ENCODE measurements around the gene FLVCR2. TPM values are rescaled to one million over a fixed set of nuclear protein-coding genes. Genes with fewer than 3 reads are reported as not detected.

FLVCR2 gene
- total RNA-seq, 1 donor from 2014 or later: 11.7 TPM

DNA sequence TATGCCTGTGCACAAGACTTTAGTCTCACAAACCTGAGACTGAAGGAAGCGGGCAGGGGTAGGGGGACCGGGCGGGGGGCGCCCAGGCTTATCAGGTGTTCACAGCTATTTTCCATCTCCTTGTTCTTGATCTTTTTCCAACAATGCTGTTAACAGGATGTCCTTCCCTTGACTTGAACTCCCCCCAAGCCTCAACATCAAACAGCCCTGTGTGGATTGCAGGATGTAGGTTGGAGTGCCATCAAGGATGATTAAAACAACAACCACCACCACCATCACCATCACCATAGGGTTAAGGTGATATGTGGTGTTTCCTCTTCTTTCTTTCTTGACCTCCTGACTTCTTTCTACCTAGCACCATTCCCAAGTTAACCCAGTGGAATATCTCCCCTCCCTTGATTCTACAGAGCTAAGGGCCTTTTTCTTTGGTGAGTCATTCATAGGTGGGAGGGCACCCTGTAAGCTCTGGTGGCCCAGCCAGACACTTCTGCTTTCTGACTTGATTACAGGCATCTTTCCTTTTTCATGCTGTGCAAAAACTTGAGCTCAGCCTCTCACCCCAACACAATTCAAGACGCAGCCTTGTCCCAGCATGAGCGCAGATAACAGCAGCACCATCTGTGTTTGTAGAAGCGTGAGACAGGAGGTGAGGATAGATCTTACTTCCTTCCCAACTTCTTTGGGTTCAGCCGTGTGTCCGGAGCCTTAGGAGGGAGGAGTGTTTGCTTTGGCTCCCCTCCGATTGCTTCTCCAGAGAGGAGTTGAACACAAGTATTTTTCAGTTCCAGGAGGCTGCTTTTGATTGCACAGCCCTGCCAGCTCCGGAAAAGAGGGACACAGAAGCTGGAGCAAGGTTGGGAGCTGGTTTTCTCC lies 26.8 kb downstream of the FLVCR2 start:
- no peak for DNase-seq
- H3K4me3 Mint-ChIP-seq: no peak overlapping the region
- H3K4me1 Mint-ChIP-seq: no peaks in the 10 kb centered on the region
- peaks cover 3% of the 10 kb centered on the region for H3K27me3 Mint-ChIP-seq
- no peak overlapping the region for H3K27ac Mint-ChIP-seq
- TF ChIP-seq, protein P1, sequence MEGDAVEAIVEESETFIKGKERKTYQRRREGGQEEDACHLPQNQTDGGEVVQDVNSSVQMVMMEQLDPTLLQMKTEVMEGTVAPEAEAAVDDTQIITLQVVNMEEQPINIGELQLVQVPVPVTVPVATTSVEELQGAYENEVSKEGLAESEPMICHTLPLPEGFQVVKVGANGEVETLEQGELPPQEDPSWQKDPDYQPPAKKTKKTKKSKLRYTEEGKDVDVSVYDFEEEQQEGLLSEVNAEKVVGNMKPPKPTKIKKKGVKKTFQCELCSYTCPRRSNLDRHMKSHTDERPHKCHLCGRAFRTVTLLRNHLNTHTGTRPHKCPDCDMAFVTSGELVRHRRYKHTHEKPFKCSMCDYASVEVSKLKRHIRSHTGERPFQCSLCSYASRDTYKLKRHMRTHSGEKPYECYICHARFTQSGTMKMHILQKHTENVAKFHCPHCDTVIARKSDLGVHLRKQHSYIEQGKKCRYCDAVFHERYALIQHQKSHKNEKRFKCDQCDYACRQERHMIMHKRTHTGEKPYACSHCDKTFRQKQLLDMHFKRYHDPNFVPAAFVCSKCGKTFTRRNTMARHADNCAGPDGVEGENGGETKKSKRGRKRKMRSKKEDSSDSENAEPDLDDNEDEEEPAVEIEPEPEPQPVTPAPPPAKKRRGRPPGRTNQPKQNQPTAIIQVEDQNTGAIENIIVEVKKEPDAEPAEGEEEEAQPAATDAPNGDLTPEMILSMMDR (IDR thresholded peaks at IDR 0.05): no peak
- ChIA-PET POLR2A (interaction anchor here (0.7 kb wide), 1 partner anchor 51 kb away, joined by 5 read pairs; no protein-coding TSS in a partner anchor), CTCF (interaction anchor here (1.6 kb wide), 1 partner anchor 49 kb away, joined by 6 read pairs; no protein-coding TSS in a partner anchor)
- peaks cover 6% of the 10 kb centered on the region for H3K36me3 Mint-ChIP-seq (ENCODE audit: low read depth)
- ATAC-seq (ENCODE audit: low read depth): no peak
- intact Hi-C loops (cut with micrococcal nuclease): no loop called here
- peaks cover 12% of the 10 kb centered on the region for H3K9me3 Mint-ChIP-seq

DNA sequence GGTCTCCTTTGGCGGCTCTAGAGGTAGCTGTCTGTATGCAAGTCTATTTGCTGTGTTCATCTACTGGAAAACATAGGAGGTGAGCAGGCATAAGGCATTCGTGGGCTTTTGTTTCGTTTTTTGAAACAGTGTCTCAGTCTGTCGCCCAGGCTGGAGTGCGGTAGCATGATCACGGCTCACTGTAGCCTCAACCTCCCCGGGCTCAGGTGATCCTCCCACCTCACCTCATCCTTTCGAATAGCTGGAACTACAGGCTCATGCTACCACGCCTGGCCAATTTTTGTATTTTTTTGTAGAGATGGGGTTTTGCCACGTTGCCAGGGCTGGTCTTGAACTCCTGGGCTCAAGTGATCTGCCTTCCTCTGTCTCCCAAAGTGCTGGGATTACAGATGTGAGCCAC lies 27.5 kb downstream of the FLVCR2 start:
- DNase-seq (no peak), ATAC-seq (ENCODE audit: low read depth) (no peak)
- POLR2A ChIA-PET: no interaction called here
- Mint-ChIP-seq H3K27ac (no peak overlapping the region), H3K4me3 (no peak overlapping the region), H3K27me3 (peaks cover 3% of the 10 kb centered on the region), H3K9me3 (peaks cover 12% of the 10 kb centered on the region), H3K36me3 (ENCODE audit: low read depth) (peaks cover 6% of the 10 kb centered on the region), H3K4me1 (no peaks in the 10 kb centered on the region)
- intact Hi-C loops (cut with micrococcal nuclease): no loop called here
- CTCF ChIA-PET: interaction anchor here (1.6 kb wide), 1 partner anchor 48 kb away, joined by 6 read pairs; no protein-coding TSS in a partner anchor
- TF ChIP-seq, protein P1 (IDR thresholded peaks at IDR 0.05): no peak

DNA sequence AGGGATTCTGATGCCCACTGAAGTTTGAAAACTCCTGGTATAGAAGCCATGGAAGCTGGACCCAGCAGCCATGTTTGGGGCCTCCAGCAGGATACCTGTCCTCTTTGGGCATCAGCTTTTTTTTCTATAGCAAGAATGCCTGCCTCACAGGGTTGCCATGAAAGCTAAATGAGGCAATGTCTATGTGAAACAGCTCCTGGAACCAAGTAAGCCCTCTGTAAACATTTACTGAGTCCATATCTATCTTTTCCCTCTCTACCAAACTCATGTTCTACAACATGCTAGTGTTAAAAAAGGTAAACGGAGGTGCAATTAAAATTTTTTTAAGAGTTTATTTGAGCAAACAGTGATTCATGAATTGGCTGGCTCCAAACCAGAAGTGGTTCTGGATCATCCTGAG lies 28.6 kb downstream of the FLVCR2 start:
- peaks cover 12% of the 10 kb centered on the region for H3K9me3 Mint-ChIP-seq
- no peaks in the 10 kb centered on the region for H3K4me1 Mint-ChIP-seq
- TF ChIP-seq, protein P1 (IDR thresholded peaks at IDR 0.05): no peak
- CTCF ChIA-PET: interaction anchor here (1.6 kb wide), 1 partner anchor 47 kb away, joined by 6 read pairs; no protein-coding TSS in a partner anchor
- ATAC-seq (ENCODE audit: low read depth): no peak
- no peak overlapping the region for H3K27ac Mint-ChIP-seq
- peaks cover 6% of the 10 kb centered on the region for H3K36me3 Mint-ChIP-seq (ENCODE audit: low read depth)
- intact Hi-C loops (cut with micrococcal nuclease): no loop called here
- POLR2A ChIA-PET: interaction anchor here (0.7 kb wide), 1 partner anchor 1715 kb away, joined by 3 read pairs; no protein-coding TSS in a partner anchor
- no peak for DNase-seq
- peaks cover 3% of the 10 kb centered on the region for H3K27me3 Mint-ChIP-seq
- no peak overlapping the region for H3K4me3 Mint-ChIP-seq

DNA sequence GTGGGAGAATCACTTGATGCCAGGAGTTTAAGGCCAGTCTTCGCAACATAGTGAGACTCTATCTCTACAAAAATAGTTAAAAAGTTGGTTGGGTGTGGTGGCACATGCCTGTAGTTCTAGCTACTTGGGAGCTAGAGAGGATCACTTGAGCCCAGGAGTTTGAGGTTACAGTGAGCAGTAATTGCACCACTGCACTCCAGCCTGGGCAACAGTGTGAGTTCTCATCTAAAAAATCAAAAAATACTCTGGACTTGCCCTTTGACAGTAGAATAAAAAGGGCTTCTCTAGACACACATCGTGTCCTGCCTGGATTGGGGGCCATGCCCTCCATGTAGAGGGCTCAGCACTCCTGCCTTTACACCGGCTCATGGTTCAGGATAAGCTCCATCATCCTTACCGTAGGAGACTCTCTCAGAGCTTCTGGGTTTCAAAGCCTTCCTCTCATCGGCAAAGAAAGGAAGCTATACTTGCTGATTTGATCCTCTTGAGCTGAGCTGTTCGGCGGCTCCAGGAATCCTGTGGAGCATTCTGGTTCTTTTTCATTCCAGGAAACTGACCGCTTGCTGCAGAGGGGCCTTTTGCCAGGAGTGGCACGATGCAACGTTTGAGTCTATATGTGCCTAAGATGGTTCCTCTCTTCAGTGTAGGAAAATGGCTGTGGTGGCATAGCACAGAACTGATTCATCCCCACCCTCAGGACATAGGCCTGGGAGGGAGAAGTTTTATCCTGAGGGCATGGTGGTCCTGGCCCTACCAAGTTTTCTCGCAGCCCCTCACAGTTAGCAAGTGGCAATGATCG lies 29.6 kb downstream of the FLVCR2 start:
- DNase-seq (no peak), ATAC-seq (ENCODE audit: low read depth) (no peak)
- H3K4me1 Mint-ChIP-seq: no peaks in the 10 kb centered on the region
- TF ChIP-seq, protein P1 (IDR thresholded peaks at IDR 0.05): no peak
- peaks cover 6% of the 10 kb centered on the region for H3K36me3 Mint-ChIP-seq (ENCODE audit: low read depth)
- H3K9me3 Mint-ChIP-seq: peaks cover 12% of the 10 kb centered on the region
- H3K27me3 Mint-ChIP-seq: peaks cover 3% of the 10 kb centered on the region
- no peak overlapping the region for H3K27ac Mint-ChIP-seq
- CTCF ChIA-PET: interaction anchor here (0.6 kb wide), 1 partner anchor 39 kb away, joined by 3 read pairs; no protein-coding TSS in a partner anchor
- H3K4me3 Mint-ChIP-seq: no peak overlapping the region
- intact Hi-C loops (cut with micrococcal nuclease): no loop called here
- POLR2A ChIA-PET: no interaction called here

DNA sequence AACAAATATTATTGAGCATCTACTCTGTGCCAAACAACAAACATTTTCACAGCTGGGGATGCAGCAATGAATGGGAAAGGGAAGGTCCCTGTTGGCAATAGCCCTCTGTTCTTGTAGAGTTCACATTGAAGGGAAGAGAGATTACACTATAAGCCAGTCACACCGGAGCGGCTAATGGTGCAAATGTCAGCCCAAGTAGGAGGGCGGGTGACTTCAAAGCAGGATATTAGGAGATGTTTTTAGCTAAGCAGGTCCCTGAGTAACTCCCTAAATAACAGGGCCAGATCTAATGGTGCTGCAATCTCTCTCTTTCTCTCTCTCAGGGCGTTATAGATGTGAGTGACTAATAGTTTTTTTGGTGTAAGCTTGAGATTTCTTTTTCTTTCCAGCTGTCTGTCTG lies 30.7 kb downstream of the FLVCR2 start:
- intact Hi-C loops (cut with micrococcal nuclease): no loop called here
- DNase-seq (no peak), ATAC-seq (ENCODE audit: low read depth) (no peak)
- Mint-ChIP-seq H3K9me3 (peaks cover 15% of the 10 kb centered on the region), H3K4me3 (no peak overlapping the region), H3K4me1 (peaks cover under 1% of the 10 kb centered on the region), H3K27me3 (peaks cover 3% of the 10 kb centered on the region), H3K36me3 (ENCODE audit: low read depth) (peaks cover 6% of the 10 kb centered on the region), H3K27ac (no peak overlapping the region)
- ChIA-PET CTCF (no interaction called here), POLR2A (no interaction called here)
- TF ChIP-seq, protein P1 (IDR thresholded peaks at IDR 0.05): no peak
